ENCODE measurements around the gene PTPRU.

Gene PTPRU

GRCh38 chr1:29370067-29370466 is 133.7 kb downstream of the PTPRU start:
- no peak for DNase-seq (ENCODE audit: low read depth)
- no peak overlapping the region for H3K4me3 ChIP-seq (ENCODE audit: low read depth, low read length)
- TF ChIP-seq, protein P1, sequence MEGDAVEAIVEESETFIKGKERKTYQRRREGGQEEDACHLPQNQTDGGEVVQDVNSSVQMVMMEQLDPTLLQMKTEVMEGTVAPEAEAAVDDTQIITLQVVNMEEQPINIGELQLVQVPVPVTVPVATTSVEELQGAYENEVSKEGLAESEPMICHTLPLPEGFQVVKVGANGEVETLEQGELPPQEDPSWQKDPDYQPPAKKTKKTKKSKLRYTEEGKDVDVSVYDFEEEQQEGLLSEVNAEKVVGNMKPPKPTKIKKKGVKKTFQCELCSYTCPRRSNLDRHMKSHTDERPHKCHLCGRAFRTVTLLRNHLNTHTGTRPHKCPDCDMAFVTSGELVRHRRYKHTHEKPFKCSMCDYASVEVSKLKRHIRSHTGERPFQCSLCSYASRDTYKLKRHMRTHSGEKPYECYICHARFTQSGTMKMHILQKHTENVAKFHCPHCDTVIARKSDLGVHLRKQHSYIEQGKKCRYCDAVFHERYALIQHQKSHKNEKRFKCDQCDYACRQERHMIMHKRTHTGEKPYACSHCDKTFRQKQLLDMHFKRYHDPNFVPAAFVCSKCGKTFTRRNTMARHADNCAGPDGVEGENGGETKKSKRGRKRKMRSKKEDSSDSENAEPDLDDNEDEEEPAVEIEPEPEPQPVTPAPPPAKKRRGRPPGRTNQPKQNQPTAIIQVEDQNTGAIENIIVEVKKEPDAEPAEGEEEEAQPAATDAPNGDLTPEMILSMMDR (IDR thresholded peaks at IDR 0.05; ENCODE audit: control insufficient read depth, extremely low read depth, insufficient read depth): no peak

DNA sequence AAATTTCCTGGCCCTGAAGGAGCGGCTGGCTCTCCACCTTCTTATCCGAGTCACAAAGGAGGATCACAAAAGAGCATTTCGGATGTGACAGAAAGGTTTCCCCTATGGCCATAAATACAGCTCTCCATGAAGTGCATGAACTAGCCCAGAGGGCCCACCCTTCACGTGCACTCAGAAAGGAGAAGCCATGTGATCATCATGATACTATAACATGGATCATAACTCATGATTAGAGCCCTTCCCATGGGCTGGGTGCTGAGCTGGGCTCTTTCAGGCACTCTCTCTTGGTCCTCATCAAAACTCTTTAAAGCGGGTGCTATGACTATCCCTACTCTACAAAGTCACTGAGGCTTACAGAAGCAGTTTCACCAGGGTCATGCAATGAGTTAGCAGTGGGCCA is 135.0 kb downstream of the PTPRU start:
- no peak overlapping the region for H3K4me3 ChIP-seq (ENCODE audit: low read depth, low read length)
- DNase-seq (ENCODE audit: low read depth): no peak
- TF ChIP-seq, protein P1 (IDR thresholded peaks at IDR 0.05; ENCODE audit: control insufficient read depth, extremely low read depth, insufficient read depth): no peak

DNA sequence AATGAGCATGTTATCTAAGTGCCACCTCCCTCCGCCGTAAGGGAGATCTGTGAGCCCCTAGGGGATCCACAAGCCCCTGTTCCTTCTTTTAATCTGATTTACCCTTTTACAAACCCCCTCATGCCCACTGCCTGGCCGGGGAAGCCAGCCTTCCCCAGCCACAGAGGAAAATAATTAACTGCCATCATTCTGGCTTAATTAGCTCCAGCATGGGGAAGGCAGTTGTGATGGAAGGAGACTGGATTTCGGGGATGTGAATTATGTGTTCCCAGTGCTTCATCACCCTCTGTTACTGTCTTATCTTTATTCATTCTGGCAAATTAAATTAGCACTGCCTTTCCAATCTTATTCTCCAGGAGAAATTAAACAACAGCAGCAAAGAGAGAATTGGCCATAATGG is 135.8 kb downstream of the PTPRU start:
- DNase-seq (ENCODE audit: low read depth): no peak
- no peak overlapping the region for H3K4me3 ChIP-seq (ENCODE audit: low read depth, low read length)
- TF ChIP-seq, protein P1 (IDR thresholded peaks at IDR 0.05; ENCODE audit: control insufficient read depth, extremely low read depth, insufficient read depth): no peak
